GM21381 (cell line): ENCODE results near the gene FAM90A1.
"Not testable (repeated sequence)": the region's sequence is repeated elsewhere in the genome, so short reads cannot be mapped to it uniquely, and the experiment has no call there.

ENCODE experiments used
- ATAC-seq: cut with Tn5 transposase; IDR thresholded peaks from one replicate; pipeline ENCODE4 v1.9.1; 2021; ENCODE audit warnings: mild to moderate bottlenecking, moderate library complexity; ENCODE audit not compliant: unreplicated experiment

Gene FAM90A1

DNA sequence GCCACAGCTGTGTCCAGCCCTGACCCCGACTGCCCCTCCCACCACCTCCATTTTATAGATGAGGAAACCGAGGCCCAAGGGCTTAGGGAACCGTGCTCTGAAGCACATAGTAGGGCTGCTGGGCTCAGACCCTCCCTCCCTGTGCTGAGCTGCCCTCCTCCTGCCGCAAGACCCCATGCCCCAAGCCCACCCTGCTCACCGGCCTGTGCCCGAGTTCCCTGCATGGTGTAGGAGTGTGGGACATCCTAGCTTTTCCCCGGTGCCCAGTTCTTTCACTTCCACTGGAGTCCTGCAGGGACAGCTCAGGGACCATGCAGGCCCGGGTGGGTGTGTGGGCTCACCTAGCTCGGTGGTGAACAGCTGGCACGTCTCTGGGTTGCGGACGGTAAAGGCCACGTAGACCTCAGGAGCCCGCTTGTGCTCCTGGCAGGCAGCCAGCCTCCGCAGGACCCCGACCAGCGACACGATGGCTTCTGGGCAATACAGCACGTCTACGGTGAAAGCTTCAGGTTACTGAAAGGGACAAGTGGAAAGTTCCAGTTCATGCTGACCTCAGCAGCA lies 6.6 kb upstream of the FAM90A1 start:
- ATAC-seq: not testable (repeated sequence)

DNA sequence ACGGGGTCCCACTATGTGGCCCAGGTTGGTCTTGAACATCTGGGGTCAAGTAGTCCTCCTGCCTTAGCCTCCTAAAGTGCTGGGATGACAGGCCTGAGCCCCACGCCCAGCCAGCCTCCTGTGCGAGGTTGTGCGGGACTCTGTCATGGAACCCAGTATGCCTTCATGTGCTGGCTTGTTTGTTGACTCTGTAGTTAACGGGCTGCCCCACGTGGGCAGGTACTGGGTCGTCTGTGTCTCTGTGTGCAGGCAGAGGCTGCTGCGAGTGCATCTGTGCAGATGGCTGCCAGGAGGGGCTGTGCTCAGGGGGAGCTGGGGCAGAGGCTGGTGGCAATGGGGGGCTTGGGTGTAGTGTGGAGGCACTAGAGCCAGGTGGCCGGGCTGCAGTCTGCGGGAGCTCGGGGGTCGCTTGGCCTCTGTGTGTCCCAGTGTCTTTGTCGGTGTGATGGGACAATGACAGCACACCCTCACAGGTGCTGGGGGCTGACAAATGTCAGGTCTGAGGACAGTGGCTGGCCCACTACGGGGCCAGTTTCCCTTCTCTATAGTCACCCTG lies 6.0 kb upstream of the FAM90A1 start:
- ATAC-seq: not testable (repeated sequence)

DNA sequence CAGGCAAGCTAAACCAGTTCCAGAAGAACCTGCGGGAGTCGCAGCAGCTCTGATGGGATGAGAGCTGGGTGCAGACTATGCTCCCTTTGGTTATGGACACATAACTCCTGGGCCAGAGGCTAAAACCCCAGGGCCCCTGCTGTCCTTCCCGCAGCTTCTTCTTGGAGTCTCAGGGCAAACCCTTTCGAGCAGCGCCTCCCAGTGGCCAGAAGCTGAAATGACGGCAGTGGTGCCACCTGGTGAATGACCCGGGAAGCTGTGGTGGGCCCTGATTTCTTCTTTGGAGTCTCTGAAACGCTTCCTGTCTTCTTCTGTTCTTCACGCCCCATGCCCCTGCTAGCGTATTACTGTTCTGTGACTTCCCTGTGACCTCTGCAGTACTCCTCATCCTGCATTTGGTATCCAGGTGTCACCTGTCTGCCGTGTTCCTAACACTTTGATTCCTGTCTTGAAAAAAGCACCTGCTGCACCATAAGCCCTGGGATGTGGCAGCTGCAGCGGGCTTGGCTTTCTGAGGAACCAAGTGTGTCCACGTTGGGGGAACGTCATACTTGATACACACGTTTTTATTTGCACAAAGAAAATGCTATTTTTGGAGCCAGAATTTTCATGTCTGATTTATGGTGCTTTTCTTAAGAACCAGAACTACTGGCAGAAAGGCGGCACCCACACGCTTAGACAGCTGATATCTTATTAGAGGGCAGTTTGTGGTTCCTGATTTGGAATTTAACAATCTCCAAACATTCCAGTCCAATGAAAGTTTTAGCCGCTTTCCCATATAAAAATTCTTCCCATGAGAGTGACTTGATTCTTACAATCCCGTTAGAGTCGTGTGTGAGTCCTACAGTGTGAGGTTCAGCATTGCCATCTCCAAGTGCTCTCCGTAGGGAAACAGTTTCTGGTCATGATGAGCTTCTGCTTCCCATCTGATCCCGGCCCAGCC lies 4.5 kb upstream of the FAM90A1 start:
- ATAC-seq: not testable (repeated sequence)

DNA sequence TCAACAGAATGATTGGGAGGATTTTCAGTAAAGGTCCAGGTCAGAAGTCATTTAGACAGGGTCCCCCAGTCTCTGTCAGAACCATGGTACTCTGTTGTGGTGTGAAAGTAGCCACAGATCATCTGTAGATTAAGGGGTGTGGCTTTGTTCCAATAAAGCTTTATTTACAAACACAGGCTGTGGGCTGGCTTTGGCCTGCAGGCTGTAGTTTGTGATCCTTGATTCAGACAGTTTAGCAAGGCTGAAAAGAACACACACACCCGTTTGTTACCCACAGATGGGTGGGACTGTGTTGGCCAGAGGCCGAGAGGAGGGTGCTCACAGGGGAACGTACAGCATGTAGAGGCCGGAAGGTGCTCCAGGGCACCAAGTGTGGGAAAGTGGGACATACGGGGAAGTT lies 3.6 kb upstream of the FAM90A1 start:
- not testable (repeated sequence) for ATAC-seq

DNA sequence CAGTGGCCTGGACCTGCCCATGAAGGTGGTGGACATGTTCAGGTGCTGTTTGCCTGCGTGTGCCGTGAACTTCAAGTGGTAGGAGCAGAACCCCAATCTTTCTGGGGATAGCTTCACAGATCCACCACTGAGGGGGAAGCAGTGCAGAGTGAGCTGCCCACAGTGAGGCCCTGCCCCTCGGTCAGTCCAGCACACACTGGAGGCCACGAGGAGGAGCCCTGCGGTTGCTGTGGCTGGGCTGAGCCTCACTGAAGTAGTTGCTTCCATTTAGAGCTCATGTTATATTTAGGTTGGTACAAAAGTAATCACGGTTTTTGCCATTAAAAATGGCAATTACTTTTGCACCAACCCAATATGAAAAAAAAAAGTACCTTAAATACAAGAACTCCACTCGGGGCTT lies 2.1 kb upstream of the FAM90A1 start:
- not testable (repeated sequence) for ATAC-seq

DNA sequence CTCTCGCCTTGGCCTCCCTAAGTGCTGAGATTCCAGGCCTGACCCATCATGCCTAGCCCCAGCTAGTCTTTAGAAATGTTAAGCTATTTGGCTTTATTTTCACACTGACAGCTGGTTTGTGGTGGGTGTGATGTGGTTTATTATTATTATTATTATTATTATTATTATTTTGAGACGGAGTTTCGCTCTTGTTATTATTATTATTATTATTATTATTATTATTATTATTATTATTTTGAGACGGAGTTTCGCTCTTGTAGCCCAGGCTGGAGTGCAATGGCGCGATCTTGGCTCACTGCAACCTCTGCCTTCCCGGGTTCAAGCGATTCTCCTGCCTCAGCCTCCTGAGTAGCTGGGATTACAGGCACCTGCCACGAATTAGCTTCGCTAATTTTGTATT lies 1.2 kb upstream of the FAM90A1 start:
- not testable (repeated sequence) for ATAC-seq

DNA sequence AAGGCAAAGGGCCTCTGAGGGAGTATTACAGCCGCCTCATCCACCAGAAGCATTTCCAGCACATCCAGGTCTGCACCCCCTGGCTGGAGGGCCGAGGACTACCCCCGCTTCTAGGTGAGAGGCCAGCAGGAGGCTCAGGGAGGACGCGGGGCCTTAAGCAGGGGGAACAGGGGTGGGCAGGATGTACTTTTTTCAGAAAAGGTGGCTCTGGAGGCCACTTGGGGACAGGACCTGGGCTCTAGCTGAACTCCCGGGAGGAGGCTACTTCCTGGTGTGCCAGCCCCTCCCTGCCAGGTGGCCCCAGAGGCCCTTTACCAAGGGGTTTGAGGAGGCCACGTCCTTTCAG lies 287 bp upstream of the FAM90A1 start:
- not testable (repeated sequence) for ATAC-seq

DNA sequence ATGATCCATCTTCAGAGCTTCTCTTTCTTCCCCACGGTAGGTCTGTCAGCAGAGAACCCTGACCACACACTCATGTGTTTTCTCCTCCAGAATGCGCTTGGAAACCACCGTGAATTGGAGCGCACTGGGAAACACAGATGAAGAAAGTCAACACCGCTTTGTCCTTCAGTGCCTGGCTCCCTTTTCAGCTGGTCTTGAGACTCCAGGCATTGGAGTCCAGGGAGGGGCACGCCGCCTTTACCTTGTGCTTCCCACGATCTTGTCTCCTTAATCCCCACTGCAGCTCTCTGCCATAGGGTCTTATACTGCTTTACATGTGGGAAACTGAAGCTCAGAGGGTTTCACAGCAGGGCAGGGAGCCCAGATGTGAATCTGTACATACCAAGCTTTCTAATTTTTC lies 1.1 kb downstream of the FAM90A1 start:
- no peak for ATAC-seq

DNA sequence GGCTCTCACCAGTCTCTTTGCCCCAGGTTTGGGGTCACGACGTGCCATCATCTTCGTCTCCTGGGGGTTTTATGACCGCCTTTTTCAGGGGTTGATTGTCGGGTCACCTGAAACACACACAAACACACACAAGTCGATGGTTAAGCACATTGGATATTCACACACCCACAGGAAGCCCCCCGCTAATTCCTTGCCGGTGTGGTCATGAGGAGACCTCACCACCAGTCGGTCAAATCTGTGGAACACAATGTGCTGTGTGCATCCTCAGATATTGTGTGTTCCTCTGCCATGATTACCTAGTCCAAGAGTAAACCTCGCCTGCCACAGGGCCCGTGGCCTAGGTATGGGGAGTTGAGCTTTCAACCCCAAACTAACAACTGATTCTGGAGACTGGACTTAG lies 2.6 kb downstream of the FAM90A1 start:
- ATAC-seq: not testable (repeated sequence)

DNA sequence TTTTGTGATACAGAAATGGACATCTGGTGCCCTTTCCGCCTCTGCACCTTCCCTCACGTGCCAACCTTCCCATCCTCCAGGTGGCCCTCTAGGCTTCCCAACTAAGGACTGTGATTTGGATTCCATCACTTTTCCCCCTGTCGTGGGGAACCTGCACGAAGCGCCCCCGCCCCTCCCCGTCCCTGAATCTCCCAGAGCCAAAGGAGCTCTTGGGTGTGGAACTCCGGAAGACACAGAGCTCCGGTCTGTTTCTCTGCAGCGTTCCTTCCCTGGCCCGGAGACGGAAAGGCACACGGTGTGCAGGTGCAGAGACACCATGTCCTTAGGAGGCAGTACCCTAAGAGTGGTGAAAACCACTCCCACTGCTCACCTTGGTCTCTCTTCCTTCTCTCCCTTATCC lies 3.8 kb downstream of the FAM90A1 start:
- ATAC-seq: not testable (repeated sequence)

DNA sequence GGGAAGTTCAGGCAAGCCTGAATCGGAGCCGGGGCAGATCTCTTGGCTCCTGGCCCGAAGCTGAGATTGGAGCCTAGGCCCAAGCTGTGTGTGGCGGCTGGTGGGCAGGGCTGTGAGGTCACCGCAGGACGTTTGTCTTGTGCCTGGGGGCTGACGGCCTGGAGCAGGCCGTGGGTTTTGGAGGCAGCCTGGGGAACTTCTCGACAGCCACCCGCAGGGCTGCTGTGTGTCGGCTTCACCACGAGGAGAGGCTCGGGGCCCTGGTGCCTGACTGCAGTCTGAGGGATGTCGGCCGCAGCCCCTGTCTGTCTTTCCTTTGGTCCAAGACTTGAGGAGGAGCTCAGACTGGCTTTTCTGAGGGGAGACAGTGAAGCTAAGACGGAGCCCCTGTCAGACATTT lies 5.1 kb downstream of the FAM90A1 start:
- not testable (repeated sequence) for ATAC-seq

DNA sequence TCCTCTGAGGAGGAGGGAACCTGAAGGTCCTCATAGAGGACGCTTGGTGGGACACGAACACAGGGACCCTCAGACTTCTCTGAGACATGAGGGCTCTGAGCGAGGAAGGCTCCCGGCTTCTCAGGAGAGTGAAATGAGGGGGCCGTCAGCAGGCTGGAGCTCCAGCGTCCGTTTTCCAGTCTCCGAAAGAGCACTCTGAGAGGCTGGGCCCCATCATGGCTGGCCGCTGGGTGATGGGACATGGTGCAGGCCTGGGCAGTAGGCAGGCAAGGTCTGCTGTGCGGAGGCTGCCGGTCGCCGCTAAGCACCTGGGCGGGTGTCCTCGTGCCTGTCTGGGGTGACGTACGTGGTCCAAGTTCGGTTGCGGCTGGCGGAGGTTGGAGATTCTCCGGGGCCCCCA lies 5.6 kb downstream of the FAM90A1 start:
- ATAC-seq: not testable (repeated sequence)

DNA sequence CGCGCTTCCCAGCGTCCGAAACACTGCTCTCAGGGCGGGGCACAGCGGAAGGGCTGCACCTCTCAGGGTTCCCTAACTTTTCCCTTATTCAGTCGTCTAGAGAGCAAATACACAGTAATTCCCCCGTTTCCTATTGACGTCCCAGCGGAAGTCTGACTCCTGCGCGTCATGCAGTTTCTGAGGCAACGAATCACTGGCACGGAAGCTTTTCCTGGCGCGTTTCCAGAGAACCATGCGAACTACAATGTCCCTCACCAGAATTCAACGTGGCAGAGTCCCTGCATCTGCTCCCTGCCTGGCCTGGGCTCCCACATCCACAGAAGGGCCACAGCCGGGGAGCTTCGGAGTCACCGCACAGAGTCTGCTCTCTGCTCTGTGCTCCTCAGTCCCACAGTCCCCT lies 6.0 kb downstream of the FAM90A1 start:
- not testable (repeated sequence) for ATAC-seq

DNA sequence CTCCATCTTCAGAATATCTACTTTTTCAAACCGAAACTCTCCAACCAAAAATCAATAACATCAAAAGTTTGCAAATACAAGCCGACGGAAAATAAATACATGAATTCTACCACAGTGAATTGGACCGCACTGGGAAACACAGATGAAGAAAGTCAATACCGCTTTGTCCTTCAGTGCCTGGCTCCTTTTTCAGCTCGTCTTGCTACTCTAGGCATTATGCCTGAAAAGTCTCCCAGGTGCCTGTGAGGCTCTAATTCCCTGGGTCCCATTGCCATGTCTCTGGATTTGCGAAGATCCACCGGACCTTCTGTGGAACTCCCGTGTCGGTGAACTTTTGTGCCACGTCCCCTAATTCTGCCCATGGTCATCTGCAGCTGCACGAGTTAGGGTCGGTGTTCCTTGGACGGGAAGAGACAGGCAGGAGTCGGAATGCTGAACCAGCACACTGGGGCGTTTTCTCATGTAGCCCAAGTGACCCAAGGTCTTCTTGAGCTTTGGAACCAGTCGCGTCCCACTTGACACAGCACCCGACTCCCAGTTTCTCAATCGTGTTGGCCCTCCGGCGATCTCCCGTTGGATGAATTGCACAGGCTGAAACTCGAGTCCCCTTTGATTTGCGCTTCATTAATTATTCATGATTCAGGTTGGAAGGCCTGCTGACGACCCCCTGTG lies 8.6 kb downstream of the FAM90A1 start:
- not testable (repeated sequence) for ATAC-seq

DNA sequence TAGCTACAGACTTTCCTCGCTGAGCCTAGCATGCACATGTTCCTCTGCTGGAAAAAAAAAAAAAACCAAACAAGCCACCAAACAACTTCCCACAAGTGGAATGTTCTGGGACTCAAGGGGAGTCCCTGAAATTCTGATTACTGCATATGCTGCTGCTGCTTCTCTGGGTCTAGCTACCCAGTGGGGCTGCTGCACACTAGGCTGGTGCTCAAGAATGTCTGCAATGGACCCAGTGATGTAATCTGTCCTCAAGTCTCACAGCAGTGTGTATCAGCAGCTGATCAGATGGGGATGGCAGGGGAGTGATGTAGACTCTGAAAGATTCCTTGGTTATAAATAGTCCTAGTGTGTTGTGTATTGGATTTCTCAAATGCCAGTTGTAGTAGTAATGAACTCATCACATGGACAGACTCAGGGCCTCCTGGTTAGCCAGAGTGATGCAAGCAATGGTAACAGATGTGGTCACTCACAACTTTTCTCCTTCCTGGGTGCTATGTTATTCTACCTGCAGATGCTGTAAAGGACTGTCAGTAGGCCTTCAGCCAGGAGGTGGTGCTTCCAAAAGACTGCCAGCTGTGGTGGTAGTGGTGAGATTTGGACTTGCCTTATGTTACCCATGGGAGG lies 29.6 kb downstream of the FAM90A1 start:
- not testable (repeated sequence) for ATAC-seq

DNA sequence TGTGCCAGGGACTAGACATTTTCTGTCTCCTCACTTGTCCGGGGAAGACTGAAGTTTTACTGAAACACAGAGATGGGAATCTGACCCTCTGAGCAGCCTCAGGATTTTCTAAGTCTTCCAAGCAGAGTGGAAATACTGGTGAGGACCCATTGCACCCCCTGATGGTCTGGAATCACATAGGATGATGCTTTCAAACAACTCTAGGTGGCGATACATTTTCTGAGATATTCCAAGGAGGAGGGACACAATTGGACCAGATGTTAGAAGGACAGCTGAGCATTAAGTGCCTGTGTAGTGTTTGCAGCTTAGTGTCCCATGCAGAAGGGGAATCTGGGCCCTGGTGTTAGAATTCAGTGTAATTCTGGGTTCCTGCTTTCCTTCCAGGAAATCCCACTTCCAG lies 39.3 kb downstream of the FAM90A1 start:
- ATAC-seq: not testable (repeated sequence)

DNA sequence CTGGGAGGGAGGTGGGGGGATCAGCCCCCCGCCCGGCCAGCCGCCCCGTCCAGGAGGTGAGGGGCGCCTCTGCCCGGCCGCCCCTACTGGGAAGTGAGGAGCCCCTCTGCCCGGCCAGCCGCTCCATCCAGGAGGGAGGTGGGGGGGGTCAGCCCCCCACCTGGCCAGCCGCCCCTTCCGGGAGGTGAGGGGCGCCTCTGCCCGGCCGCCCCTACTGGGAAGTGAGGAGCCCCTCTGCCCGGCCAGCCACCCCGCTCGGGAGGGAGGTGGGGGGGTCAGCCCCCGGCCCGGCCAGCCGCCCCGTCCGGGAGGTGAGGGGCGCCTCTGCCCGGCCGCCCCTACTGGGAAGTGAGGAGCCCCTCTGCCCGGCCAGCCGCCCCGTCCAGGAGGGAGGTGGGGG lies 43.2 kb downstream of the FAM90A1 start:
- ATAC-seq: not testable (repeated sequence)

DNA sequence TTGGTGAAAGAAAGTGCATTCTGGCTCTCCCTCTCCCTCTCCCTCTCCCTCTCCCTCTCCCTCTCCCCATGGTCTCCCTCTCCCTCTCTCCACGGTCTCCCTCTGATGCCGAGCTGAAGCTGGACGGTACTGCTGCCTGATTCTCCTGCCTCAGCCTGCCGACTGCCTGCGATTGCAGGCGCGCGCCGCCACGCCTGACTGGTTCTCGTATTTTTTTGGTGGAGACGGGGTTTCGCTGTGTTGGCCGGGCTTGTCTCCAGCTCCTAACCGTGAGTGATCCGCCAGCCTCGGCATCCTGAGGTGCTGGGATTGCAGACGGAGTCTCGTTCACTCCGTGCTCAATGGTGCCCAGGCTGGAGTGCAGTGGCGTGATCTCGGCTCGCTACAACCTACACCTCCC lies 44.1 kb downstream of the FAM90A1 start:
- not testable (repeated sequence) for ATAC-seq

DNA sequence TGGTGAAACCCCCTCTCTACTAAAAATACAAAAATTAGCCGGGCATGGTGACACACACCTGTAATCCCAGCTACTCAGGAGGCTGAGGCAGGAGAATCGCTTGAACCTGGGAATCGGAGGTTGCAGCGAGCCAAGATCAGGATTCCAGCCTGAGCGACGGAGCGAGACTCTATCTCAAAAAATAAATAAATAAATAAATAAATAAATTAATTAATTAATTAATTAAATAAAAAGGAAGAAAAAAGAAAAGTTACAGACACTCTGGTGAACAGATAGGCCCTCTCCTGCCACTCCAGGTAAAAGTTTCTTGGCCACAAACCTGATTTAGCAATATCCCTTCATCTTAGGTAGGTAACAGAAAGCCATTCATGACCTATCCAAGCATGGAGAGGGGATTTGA lies 44.5 kb downstream of the FAM90A1 start:
- ATAC-seq: not testable (repeated sequence)

DNA sequence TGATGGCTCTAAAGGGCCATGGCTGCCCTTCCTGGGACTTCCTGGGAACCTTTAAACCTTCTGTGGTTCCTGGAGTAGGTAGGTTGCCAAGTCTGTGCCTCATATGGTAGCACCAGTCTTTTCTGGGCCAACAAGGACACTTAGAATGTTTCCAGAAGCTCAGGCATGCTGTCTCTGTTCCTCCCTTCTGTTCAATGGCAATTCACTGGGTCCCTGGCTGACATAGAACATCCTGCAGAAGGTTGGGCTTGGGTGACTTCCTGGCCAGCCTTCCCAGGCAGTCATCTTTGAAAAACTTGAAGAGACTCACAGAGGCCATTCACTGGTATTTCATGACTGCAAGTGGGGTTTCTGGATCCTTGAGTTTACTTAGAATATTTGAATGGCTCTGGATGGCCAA lies 46.1 kb downstream of the FAM90A1 start:
- ATAC-seq: not testable (repeated sequence)

DNA sequence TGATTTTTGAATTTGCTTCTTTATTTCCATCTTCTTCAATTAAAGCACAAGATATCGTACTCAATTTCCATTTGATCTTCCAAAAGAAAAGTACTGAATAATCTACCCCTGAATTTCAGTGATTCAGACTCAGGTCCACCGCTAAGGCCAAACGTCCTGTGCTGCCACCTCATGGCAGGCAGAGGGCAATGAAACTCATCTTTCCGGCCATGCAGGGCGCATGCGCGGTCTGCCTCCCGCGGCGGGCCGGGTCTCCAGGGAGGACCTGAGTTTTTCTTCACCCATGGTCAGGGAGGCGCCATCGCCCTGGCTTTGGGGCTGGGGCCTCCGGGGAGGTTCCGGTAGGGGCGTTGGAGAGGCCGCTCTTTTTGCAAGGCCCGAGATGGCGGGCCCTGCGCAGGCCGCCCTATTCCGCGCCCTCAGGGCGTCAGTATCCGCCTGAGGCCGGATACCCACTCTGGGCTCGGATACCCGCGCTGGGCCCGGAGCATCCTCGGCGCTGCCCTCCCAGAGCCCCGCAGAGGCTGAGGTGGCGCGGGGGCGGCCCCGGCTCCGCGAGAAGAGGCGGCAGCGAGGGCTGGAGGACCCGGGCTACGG lies 47.3 kb downstream of the FAM90A1 start:
- ATAC-seq: not testable (repeated sequence)
